ENCODE results near the gene DHRS4L2. TPM values are rescaled to one million over a fixed set of nuclear protein-coding genes. Genes with fewer than 3 reads are reported as not detected.
"Not testable (repeated sequence)": the region's sequence is repeated elsewhere in the genome, so short reads cannot be mapped to it uniquely, and the experiment has no call there.

The DHRS4L2 gene
- total RNA-seq, 1 donor from 2014 or later = 17.9 TPM

- H3K9me3 Mint-ChIP-seq; H3K4me3 Mint-ChIP-seq; H3K27ac Mint-ChIP-seq; CTCF ChIA-PET; DNase-seq; ATAC-seq (ENCODE audit: low read depth); H3K27me3 Mint-ChIP-seq: not testable (repeated sequence)
- H3K36me3 Mint-ChIP-seq (ENCODE audit: low read depth) = peaks cover 25% of the 10 kb centered on the region
- intact Hi-C loops (cut with micrococcal nuclease) = loop anchor here (10.0 kb wide), 2 partner anchors 487 to 633 kb away; partner anchors contain the start of genes PABPN1 and SDR39U1
- H3K4me1 Mint-ChIP-seq = peaks cover 12% of the 10 kb centered on the region
- POLR2A ChIA-PET = interaction anchor here (0.6 kb wide), 1 partner anchor 30 kb away, joined by 3 read pairs; no protein-coding TSS in a partner anchor
Observed at GRCh38 chr14:23957913-23958569, 30.7 kb upstream of the DHRS4L2 start.

DNA sequence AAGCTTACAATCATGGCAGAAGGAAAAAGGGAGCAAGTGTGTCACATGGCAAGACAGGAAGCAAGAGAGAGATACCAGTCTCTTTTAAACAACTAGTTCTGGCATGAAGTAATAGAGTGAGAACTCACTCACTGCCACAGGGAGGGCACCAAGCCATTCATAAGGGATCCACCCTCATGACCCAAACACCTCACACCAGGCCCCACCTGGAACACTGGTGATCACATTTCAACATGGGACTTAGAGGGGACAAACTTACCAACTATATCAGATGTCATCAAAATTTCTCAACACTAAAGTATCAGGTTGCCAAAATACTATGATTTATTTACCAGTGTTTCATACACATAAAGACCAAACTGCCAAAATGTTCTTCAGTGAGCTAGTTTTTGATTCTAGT lies 27.8 kb upstream of the DHRS4L2 start:
- CTCF ChIA-PET; H3K9me3 Mint-ChIP-seq; DNase-seq; H3K4me1 Mint-ChIP-seq; H3K27ac Mint-ChIP-seq; POLR2A ChIA-PET; H3K27me3 Mint-ChIP-seq; ATAC-seq (ENCODE audit: low read depth); intact Hi-C loops (cut with micrococcal nuclease); H3K4me3 Mint-ChIP-seq: not testable (repeated sequence)
- H3K36me3 Mint-ChIP-seq (ENCODE audit: low read depth) = peaks cover 16% of the 10 kb centered on the region

DNA sequence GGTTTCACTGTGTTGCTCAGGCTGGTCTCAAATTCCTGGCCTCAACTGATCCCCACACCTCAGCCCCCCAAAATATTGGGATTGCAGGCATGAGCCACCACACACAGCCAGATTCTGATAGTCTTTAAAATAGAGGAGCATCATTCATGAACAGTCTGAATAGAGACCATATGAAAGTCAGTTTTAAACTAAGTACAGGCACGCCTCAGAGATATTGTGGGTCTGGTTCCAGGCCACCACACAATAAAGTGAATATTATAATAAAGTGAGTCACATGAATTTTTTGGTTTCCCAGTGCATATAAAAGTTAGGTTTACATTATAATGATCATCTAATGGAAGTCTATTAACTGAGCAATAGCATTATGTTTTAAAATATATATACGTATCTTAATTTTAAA lies 27.0 kb upstream of the DHRS4L2 start:
- H3K4me1 Mint-ChIP-seq = peaks cover 10% of the 10 kb centered on the region
- CTCF ChIA-PET; H3K27ac Mint-ChIP-seq; DNase-seq; POLR2A ChIA-PET; ATAC-seq (ENCODE audit: low read depth); intact Hi-C loops (cut with micrococcal nuclease); H3K9me3 Mint-ChIP-seq; H3K27me3 Mint-ChIP-seq; H3K4me3 Mint-ChIP-seq: not testable (repeated sequence)
- H3K36me3 Mint-ChIP-seq (ENCODE audit: low read depth) = peaks cover 10% of the 10 kb centered on the region

GRCh38 chr14:23969130-23969480 lies 19.6 kb upstream of the DHRS4L2 start:
- H3K4me3 Mint-ChIP-seq; H3K36me3 Mint-ChIP-seq (ENCODE audit: low read depth); DNase-seq; intact Hi-C loops (cut with micrococcal nuclease); H3K27me3 Mint-ChIP-seq; H3K9me3 Mint-ChIP-seq; CTCF ChIA-PET; H3K27ac Mint-ChIP-seq; ATAC-seq (ENCODE audit: low read depth); POLR2A ChIA-PET: not testable (repeated sequence)
- peaks cover 16% of the 10 kb centered on the region for H3K4me1 Mint-ChIP-seq

- H3K4me1 Mint-ChIP-seq = peaks cover 20% of the 10 kb centered on the region
- ATAC-seq (ENCODE audit: low read depth) (peak; percentile 75), DNase-seq (peak; percentile 56)
- H3K9me3 Mint-ChIP-seq; H3K36me3 Mint-ChIP-seq (ENCODE audit: low read depth); H3K27me3 Mint-ChIP-seq; CTCF ChIA-PET; intact Hi-C loops (cut with micrococcal nuclease); POLR2A ChIA-PET; H3K27ac Mint-ChIP-seq: not testable (repeated sequence)
- H3K4me3 Mint-ChIP-seq = peak overlapping the region; percentile 32
Observed at GRCh38 chr14:23969481-23970282, 19.0 kb upstream of the DHRS4L2 start.

DNA sequence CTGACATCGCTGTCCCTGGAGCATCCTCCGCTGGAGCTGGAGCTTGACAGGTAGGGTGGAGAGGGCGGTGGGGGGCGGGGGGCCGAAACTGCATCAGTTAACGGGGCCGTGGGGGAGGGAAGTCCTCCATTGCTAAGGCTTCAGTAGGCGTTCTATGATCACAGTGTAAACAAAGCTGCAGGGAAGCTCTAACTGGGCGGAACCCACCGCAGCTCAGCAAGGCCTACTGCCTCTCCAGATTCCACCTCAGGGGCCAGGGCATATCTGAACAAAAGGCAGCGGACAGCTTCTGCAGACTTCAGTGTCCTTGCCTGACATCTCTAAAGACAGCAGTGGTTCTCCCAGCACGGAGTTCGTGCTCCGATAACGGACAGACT lies 18.5 kb upstream of the DHRS4L2 start:
- H3K9me3 Mint-ChIP-seq; POLR2A ChIA-PET; H3K36me3 Mint-ChIP-seq (ENCODE audit: low read depth); CTCF ChIA-PET; intact Hi-C loops (cut with micrococcal nuclease); DNase-seq; H3K27ac Mint-ChIP-seq; H3K27me3 Mint-ChIP-seq; ATAC-seq (ENCODE audit: low read depth): not testable (repeated sequence)
- Mint-ChIP-seq H3K4me3 (peak overlapping the region; percentile 28), H3K4me1 (peaks cover 25% of the 10 kb centered on the region)

DNA sequence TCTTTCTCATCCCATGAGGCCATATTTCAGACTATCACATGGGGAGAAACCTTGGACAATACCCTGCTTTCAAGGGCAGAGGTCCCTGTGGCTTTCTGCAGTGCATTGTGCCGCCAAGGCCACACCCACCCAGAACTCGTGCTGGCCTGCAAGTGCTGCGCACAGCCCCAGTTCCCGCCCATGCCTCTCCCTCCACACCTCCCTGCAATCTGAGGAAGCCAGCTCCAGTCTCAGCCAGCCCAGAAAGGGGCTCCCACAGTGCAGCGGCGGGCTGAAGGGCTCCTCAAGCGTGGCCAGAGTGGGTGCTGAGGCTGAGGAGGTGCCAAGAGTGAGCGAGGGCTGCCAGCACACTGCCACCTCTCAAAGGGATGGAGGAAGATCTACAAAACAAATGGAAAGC lies 15.6 kb upstream of the DHRS4L2 start:
- H3K27ac Mint-ChIP-seq; H3K4me3 Mint-ChIP-seq; DNase-seq; H3K9me3 Mint-ChIP-seq; ATAC-seq (ENCODE audit: low read depth); POLR2A ChIA-PET; intact Hi-C loops (cut with micrococcal nuclease); CTCF ChIA-PET; H3K27me3 Mint-ChIP-seq; H3K36me3 Mint-ChIP-seq (ENCODE audit: low read depth): not testable (repeated sequence)
- H3K4me1 Mint-ChIP-seq = peaks cover 14% of the 10 kb centered on the region

- ATAC-seq (ENCODE audit: low read depth); H3K36me3 Mint-ChIP-seq (ENCODE audit: low read depth); H3K27ac Mint-ChIP-seq; H3K4me3 Mint-ChIP-seq; DNase-seq; POLR2A ChIA-PET; H3K9me3 Mint-ChIP-seq; H3K27me3 Mint-ChIP-seq: not testable (repeated sequence)
- CTCF ChIA-PET = interaction anchor here (1.0 to 2.6 kb wide), 4 partner anchors 41 to 135 kb away, joined by 3 to 7 read pairs (median 4); no protein-coding TSS in a partner anchor
- intact Hi-C loops (cut with micrococcal nuclease) = loop anchor here (1.0 kb wide), 2 partner anchors 40 to 116 kb away; no protein-coding TSS in a partner anchor
- peaks cover 14% of the 10 kb centered on the region for H3K4me1 Mint-ChIP-seq
Observed at GRCh38 chr14:23974041-23974440, 14.7 kb upstream of the DHRS4L2 start.

DNA sequence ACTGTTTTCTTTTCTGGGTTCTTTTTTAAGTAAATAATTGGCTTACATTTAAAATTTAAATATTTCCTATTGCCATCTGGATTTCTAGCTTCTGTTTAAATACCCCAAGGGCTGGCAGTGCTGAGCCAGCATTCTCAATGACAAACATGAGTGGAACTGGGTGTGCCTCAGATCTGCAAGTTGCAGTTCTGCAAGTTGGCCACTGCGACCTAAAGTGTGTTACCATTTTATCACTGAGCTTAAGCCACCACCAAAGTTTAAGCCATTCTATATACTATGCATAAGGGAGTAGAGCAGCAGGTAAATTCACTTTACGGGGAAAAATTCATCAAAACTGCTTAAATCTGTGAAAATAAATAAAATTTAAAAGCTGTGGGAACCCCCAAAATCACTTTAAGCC lies 11.5 kb upstream of the DHRS4L2 start:
- H3K27me3 Mint-ChIP-seq; H3K9me3 Mint-ChIP-seq; H3K27ac Mint-ChIP-seq; intact Hi-C loops (cut with micrococcal nuclease); DNase-seq; H3K4me3 Mint-ChIP-seq; H3K36me3 Mint-ChIP-seq (ENCODE audit: low read depth): not testable (repeated sequence)
- CTCF ChIA-PET = interaction anchor here (0.7 to 0.8 kb wide), 2 partner anchors 104 to 113 kb away, joined by 3 to 5 read pairs; no protein-coding TSS in a partner anchor
- ATAC-seq (ENCODE audit: low read depth) = peak; percentile 77
- POLR2A ChIA-PET = interaction anchor here (1.0 kb wide), 1 partner anchor 117 kb away, joined by 3 read pairs; the partner anchor contains the start of gene PCK2
- H3K4me1 Mint-ChIP-seq = peaks cover 22% of the 10 kb centered on the region

- DNase-seq; ATAC-seq (ENCODE audit: low read depth); CTCF ChIA-PET; H3K27me3 Mint-ChIP-seq; intact Hi-C loops (cut with micrococcal nuclease); H3K4me1 Mint-ChIP-seq; H3K9me3 Mint-ChIP-seq; POLR2A ChIA-PET; H3K4me3 Mint-ChIP-seq; H3K27ac Mint-ChIP-seq: not testable (repeated sequence)
- H3K36me3 Mint-ChIP-seq (ENCODE audit: low read depth) = peaks cover 11% of the 10 kb centered on the region
Observed at GRCh38 chr14:23981951-23982813, 6.5 kb upstream of the DHRS4L2 start.
